Bronchial epithelial cell (primary cell): Measurements from ENCODE around the gene UBP1. TPM values are rescaled to one million over a fixed set of nuclear protein-coding genes. Genes with fewer than 3 reads are reported as not detected.

Experiments
- DNase-seq: peaks from one replicate; pipeline ENCODE4 v3.0.0-alpha.2; 2010; ENCODE audit warnings: low read depth
- FAIRE-seq: peaks from 2 replicates; lab custom pipeline; 2011; peaks lifted over from hg19 to GRCh38; lab: Jason Lieb, UNC
- H3K27me3 ChIP-seq: 2 replicates; pipeline ENCODE4 v1.5.1; 2011; ENCODE audit warnings: low read length; ENCODE audit not compliant: control insufficient read depth, insufficient read depth
- H3K36me3 ChIP-seq: 2 replicates; pipeline ENCODE4 v1.5.1; 2011; ENCODE audit warnings: low read length; ENCODE audit not compliant: control insufficient read depth, insufficient read depth
- H3K4me3 ChIP-seq: 2 replicates; pipeline ENCODE4 v1.5.1; 2011; ENCODE audit warnings: mild to moderate bottlenecking, low read depth, low read length, control low read depth
- total RNA-seq: library from RNA; depleted of rRNA; stranded (reverse); fragments of >200 nt; gene quantifications from 2 replicates; pipeline ENCODE4 v1.2.1, GENCODE V29; 2014
- TF ChIP-seq, protein P1 (sequence below): IDR thresholded peaks from 2 replicates; pipeline ENCODE4 v1.5.1; 2011; ENCODE audit warnings: mild to moderate bottlenecking, moderate library complexity, low read length, control low read depth, inconsistent platforms; ENCODE audit not compliant: insufficient read depth, severe bottlenecking

The UBP1 gene
- total RNA-seq, 1 donor from 2014 or later = 34.8 TPM

DNA sequence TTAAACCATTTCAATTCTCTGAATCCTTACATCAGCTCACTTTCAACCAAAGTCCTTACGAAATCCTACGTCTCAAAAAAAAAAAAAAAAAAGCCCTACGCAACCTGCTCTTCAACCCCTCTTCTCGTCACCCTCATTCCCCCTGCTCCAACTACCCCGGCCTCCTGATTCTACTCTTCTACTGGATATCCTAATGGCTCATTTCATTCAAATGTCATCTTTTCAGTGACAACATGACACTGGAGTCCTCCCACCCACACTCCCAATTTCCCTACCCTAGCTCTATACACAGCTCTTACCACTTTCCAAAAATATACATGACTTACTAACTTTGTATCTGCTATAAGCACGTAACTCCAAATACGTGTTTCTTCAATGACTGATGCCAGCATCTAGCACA is 11.5 kb downstream of the UBP1 start:
- Histone ChIP-seq H3K27me3 (no peaks in the 10 kb centered on the region), H3K4me3 (no peak overlapping the region), H3K36me3 (peaks cover 5% of the 10 kb centered on the region)
- TF ChIP-seq, protein P1, sequence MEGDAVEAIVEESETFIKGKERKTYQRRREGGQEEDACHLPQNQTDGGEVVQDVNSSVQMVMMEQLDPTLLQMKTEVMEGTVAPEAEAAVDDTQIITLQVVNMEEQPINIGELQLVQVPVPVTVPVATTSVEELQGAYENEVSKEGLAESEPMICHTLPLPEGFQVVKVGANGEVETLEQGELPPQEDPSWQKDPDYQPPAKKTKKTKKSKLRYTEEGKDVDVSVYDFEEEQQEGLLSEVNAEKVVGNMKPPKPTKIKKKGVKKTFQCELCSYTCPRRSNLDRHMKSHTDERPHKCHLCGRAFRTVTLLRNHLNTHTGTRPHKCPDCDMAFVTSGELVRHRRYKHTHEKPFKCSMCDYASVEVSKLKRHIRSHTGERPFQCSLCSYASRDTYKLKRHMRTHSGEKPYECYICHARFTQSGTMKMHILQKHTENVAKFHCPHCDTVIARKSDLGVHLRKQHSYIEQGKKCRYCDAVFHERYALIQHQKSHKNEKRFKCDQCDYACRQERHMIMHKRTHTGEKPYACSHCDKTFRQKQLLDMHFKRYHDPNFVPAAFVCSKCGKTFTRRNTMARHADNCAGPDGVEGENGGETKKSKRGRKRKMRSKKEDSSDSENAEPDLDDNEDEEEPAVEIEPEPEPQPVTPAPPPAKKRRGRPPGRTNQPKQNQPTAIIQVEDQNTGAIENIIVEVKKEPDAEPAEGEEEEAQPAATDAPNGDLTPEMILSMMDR = no peak
- FAIRE-seq (no peak), DNase-seq (no peak)

DNA sequence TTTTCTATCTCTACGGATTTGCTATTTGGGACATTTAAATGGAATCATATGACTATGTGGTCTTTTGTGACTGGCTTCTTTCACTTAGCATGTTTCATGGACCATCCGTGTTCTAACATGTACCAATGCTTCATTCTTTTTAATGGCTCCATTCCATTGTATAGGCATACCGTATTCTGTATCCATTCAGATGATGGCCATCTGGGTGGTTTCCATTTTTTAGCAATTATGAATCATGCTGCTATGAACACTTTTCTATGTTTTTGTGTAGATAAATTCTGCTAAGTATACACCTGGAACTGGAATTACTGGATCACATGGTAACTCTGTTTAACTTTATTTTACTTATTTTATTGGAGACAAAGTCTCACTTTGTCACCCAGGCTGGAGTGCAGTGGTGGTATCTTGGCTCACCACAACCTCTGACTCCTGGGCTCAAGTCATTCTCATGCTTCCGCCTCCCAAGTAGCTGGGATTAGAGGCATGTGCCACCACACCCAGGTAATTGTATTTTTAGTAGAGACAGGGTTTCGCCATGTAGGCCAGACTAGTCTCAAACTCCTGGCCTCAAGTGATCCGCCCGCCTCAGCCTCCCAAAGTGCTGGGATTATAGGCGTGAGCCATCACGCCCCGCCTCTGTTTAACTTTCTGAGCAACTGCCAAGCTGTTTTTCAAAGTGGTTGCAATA is 13.4 kb downstream of the UBP1 start:
- FAIRE-seq (no peak), DNase-seq (peak; percentile 52)
- Histone ChIP-seq H3K36me3 (peaks cover 8% of the 10 kb centered on the region), H3K27me3 (no peaks in the 10 kb centered on the region), H3K4me3 (no peak overlapping the region)
- TF ChIP-seq, protein P1 = no peak

DNA sequence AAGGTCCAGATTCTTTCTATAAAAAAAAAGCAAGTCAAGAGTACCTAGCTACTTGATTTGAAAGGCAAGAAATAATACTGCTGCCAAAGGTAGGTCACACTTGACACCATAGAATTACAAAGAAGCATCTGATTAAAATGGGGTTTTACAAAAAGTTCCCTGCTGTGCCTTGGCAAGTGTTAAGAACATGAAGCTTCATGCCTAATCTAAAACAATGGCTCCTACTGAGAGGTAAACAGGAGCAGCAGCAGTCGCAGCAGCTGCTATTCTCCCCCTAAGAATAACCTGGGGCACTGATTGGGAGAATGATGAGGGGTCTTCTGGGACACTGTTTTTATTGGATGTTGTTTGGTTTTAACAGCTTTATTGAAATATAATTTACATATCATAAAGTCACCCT is 14.1 kb downstream of the UBP1 start:
- Histone ChIP-seq H3K27me3 (no peaks in the 10 kb centered on the region), H3K36me3 (peaks cover 8% of the 10 kb centered on the region), H3K4me3 (no peak overlapping the region)
- TF ChIP-seq, protein P1 = no peak
- no peak for FAIRE-seq
- no peak for DNase-seq

DNA sequence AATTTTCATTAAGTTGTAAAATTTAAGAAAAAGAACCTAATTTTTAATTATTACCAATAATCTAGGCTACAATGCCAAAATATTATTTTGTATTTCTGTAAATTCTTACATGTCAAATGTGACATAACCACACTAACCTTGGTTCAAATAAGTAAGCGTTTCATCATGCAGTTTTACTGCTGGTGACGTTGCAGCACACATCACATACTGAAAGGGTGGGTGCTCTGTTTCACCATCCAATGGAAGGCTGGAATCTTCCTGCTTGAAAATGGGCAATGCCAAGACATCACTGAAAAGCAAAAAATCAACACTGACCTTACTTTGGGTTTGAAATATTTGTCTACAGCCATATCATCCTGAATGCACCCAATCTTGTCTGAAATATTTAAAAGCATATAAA is 14.8 kb downstream of the UBP1 start:
- Histone ChIP-seq H3K27me3 (no peaks in the 10 kb centered on the region), H3K4me3 (no peak overlapping the region), H3K36me3 (peaks cover 9% of the 10 kb centered on the region)
- DNase-seq (no peak), FAIRE-seq (no peak)
- TF ChIP-seq, protein P1 = no peak

DNA sequence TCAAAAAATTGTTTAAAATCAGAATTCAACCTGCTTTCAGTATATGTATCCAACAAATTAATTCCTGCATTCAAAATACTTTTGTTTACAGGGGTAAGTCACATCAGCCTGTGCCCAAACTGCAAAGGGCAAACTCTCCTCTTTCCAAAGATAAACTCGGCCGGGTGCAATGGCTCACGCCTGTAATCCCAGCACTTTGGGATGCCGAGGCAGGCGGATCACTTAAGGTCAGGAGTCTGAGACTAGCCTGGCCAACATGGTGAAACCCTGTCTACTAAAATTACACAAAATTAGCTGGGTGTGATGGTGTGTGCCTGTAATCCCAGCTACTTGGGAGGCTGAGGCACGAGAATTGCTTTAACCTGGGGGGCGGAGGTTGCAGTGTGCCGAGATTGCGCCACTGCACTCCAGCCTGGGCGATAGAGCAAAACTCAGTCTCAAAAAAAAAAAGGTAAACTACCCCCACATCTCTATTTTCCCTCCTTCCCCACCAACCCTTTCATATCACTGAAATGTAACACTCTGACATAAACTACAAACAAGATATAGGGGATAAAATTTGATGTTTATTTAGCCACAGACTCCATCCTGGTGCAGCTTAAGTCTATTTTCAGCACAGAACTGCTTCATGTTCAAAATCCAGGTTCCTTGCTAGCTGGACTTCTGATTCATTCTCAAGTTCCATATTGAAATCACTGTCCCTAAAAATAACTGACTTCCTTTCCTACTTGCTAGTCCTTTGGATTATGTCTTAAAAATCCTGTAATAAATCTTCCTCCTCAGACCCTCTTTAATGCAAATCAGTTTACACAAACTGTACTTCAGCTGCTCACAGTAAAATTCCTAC is 15.4 kb downstream of the UBP1 start:
- DNase-seq (no peak), FAIRE-seq (no peak)
- Histone ChIP-seq H3K27me3 (no peaks in the 10 kb centered on the region), H3K36me3 (peaks cover 9% of the 10 kb centered on the region), H3K4me3 (no peak overlapping the region)
- TF ChIP-seq, protein P1 = no peak
